C4-2B (cell line): ENCODE data around the gene DNMT1.

Experiments
- CTCF ChIP-seq: fragments of 450-650 bp; conservative IDR thresholded peaks from 2 replicates; pipeline ENCODE4 v1.5.1; 2017; ENCODE audit warnings: mild to moderate bottlenecking
- ZFX ChIP-seq: fragments of 450-650 bp; IDR thresholded peaks from 2 replicates; pipeline ENCODE4 v1.6.1; 2017

GRCh38 chr19:10166046-10166445 lies 28.7 kb downstream of the DNMT1 start:
- TF ChIP-seq CTCF (no peak), ZFX (no peak)
